HepG2 (cell line): ENCODE measurements around the gene FAM131C. TPM values are rescaled to one million over a fixed set of nuclear protein-coding genes. Genes with fewer than 3 reads are reported as not detected.

Source experiments
- ARID2 ChIP-seq: sonication (generic); formaldehyde crosslinking; IDR thresholded peaks from 2 replicates; pipeline ENCODE4 v1.8.1; 2022; ENCODE audit warnings: mild to moderate bottlenecking, missing genetic modification reagents, borderline replicate concordance
- KAT2B ChIP-seq: fragments of 150-350 bp; IDR thresholded peaks from 2 replicates; pipeline ENCODE4 v1.6.1; 2014; ENCODE audit warnings: low read depth, low read length, borderline replicate concordance
- KDM1A ChIP-seq: IDR thresholded peaks from 2 replicates; pipeline ENCODE4 v1.6.1; 2016; ENCODE audit warnings: missing compliant biosample characterization
- KLF6 ChIP-seq: IDR thresholded peaks from 2 replicates; pipeline ENCODE4 v1.8.0; 2016; ENCODE audit warnings: missing biosample characterization, missing genetic modification reagents
- MBNL3 ChIP-seq: fragments of 250-450 bp; sonication (Bioruptor Pico); conservative IDR thresholded peaks from 2 replicates; pipeline ENCODE4 v1.8.0; 2022; ENCODE audit warnings: mild to moderate bottlenecking, inconsistent platforms
- PITX1 ChIP-seq: sonication (generic); formaldehyde crosslinking; IDR thresholded peaks from 2 replicates; pipeline ENCODE4 v1.5.1; 2020; ENCODE audit warnings: mild to moderate bottlenecking, missing genetic modification reagents
- POLR2AphosphoS2 ChIP-seq: IDR thresholded peaks from 2 replicates; pipeline ENCODE4 v1.6.1; 2011; ENCODE audit warnings: low read depth, low read length, improper control_type of control experiment
- RELA ChIP-seq: sonication (generic); formaldehyde crosslinking; IDR thresholded peaks from 2 replicates; pipeline ENCODE4 v1.4.0; 2020; ENCODE audit warnings: missing genetic modification reagents
- SNAPC5 ChIP-seq: sonication (generic); formaldehyde crosslinking; IDR thresholded peaks from 2 replicates; pipeline ENCODE4 v1.8.1; 2023; ENCODE audit warnings: mild to moderate bottlenecking, missing genetic modification reagents, borderline replicate concordance
- TRIM22 ChIP-seq: fragments of 450-650 bp; IDR thresholded peaks from 2 replicates; pipeline ENCODE4 v1.6.1; 2017
- ZBTB46 ChIP-seq: sonication (generic); formaldehyde crosslinking; IDR thresholded peaks from 2 replicates; pipeline ENCODE4 v1.4.0; 2020; ENCODE audit warnings: mild to moderate bottlenecking, missing genetic modification reagents, borderline replicate concordance
- ZNF264 ChIP-seq: sonication (generic); formaldehyde crosslinking; IDR thresholded peaks from 2 replicates; pipeline ENCODE4 v1.4.0; 2020; ENCODE audit warnings: missing genetic modification reagents
- ZNF547 ChIP-seq: sonication (generic); formaldehyde crosslinking; IDR thresholded peaks from 2 replicates; pipeline ENCODE4 v1.5.1; 2020; ENCODE audit warnings: mild to moderate bottlenecking, missing genetic modification reagents
- ZNF577 ChIP-seq: sonication (generic); formaldehyde crosslinking; IDR thresholded peaks from 2 replicates; pipeline ENCODE4 v1.4.0; 2020; ENCODE audit warnings: mild to moderate bottlenecking, low read depth, missing genetic modification reagents, borderline replicate concordance
- polyA plus RNA-seq, 8 experiments: library from polyadenylated mRNA; depleted of rRNA in 3 of 8; stranded (reverse) in 7 of 8; unstranded in 1 of 8; fragments of >200 nt; fragmentation: Illumina TruSeq in 4 of 8; extraction: Trizol in 4 of 8; gene quantifications; 2 replicates each; pipeline versions ENCODE4 v1.2.1 to v1.2.3, GENCODE V29; 2011 to 2016; ENCODE audit warnings: low read depth in 4 of 8, missing spikeins in 1 of 8, mixed read lengths in 1 of 8; ENCODE audit not compliant: insufficient read depth in 1 of 8
- total RNA-seq, 5 experiments: library from RNA; depleted of rRNA; stranded (reverse); fragments of >200 nt; fragmentation: Illumina TruSeq; extraction: Trizol; gene quantifications; 2 replicates each; pipeline ENCODE4 v1.2.3, GENCODE V29; 2016; ENCODE audit warnings: low read depth in 1 of 5
- TF ChIP-seq, protein P1 (sequence below): sonication (generic); formaldehyde crosslinking; IDR thresholded peaks from 2 replicates; pipeline ENCODE4 v1.5.1; 2020; ENCODE audit warnings: missing genetic modification reagents, mild to moderate bottlenecking, borderline replicate concordance
- TF ChIP-seq, protein P2 (sequence below): sonication (generic); formaldehyde crosslinking; IDR thresholded peaks from 2 replicates; pipeline ENCODE4 v1.8.1; 2023; ENCODE audit warnings: mild to moderate bottlenecking, missing genetic modification reagents
- TF ChIP-seq, protein P3 (sequence below): sonication (generic); formaldehyde crosslinking; IDR thresholded peaks from 2 replicates; pipeline ENCODE4 v1.4.0; 2020; ENCODE audit warnings: missing genetic modification reagents, mild to moderate bottlenecking, borderline replicate concordance
- TF ChIP-seq, protein P4 (sequence below): IDR thresholded peaks from 2 replicates; pipeline ENCODE4 v1.6.1; 2016
- TF ChIP-seq, protein P5 (sequence below): sonication (generic); formaldehyde crosslinking; IDR thresholded peaks from 2 replicates; pipeline ENCODE4 v1.4.0; 2020; ENCODE audit warnings: mild to moderate bottlenecking, missing genetic modification reagents

FAM131C gene
- total and polyA plus RNA-seq, 2 of the 13 experiments (the other 11 are each of a cell fraction or from before 2014, with no cell fraction given), result 0.07 TPM; not detected in 1

DNA sequence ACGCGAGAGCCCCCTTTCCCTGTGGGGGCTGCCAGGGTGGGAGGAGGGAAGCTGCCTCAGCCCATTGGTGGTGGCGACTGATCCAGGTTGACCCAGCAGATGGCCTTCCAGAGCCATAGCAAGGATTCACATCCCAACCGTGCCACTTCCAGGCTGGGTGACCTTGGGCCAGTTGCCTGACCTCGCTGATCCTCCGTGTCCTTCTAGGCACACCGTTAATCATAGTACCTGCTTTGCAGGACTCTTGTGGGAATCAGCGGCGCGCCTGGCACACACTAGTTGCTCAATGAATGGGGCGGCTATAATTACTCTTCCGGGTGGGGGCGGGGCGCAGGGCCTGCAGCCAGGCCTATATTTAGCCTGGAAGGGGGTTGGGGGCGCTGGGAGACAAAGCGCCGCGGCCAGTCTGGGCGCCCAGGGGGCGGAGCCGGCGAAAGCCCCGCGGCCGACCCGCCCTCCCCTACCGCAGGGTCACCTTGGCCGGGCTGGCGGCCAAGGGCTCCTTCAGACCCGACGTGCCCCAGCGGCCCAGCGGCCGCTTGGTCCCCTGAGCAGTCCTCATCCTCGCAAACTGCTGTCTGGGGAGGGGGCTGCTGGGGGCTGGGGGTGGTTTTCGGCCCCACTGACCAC is 60.7 kb downstream of the FAM131C start (continued):
- TF ChIP-seq KLF6 (CRISPR knock-in tag), result no peak
- no peak for TF ChIP-seq SNAPC5 (CRISPR knock-in tag)
- TF ChIP-seq, protein P1, sequence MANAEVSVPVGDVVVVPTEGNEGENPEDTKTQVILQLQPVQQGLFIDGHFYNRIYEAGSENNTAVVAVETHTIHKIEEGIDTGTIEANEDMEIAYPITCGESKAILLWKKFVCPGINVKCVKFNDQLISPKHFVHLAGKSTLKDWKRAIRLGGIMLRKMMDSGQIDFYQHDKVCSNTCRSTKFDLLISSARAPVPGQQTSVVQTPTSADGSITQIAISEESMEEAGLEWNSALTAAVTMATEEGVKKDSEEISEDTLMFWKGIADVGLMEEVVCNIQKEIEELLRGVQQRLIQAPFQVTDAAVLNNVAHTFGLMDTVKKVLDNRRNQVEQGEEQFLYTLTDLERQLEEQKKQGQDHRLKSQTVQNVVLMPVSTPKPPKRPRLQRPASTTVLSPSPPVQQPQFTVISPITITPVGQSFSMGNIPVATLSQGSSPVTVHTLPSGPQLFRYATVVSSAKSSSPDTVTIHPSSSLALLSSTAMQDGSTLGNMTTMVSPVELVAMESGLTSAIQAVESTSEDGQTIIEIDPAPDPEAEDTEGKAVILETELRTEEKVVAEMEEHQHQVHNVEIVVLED (CRISPR knock-in tag), result 0 out of 2 replicates have a peak, but pooled peaks have one; percentile 26
- TF ChIP-seq, protein P2, sequence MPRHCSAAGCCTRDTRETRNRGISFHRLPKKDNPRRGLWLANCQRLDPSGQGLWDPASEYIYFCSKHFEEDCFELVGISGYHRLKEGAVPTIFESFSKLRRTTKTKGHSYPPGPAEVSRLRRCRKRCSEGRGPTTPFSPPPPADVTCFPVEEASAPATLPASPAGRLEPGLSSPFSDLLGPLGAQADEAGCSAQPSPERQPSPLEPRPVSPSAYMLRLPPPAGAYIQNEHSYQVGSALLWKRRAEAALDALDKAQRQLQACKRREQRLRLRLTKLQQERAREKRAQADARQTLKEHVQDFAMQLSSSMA (CRISPR knock-in tag), result no peak
- TF ChIP-seq, protein P3, sequence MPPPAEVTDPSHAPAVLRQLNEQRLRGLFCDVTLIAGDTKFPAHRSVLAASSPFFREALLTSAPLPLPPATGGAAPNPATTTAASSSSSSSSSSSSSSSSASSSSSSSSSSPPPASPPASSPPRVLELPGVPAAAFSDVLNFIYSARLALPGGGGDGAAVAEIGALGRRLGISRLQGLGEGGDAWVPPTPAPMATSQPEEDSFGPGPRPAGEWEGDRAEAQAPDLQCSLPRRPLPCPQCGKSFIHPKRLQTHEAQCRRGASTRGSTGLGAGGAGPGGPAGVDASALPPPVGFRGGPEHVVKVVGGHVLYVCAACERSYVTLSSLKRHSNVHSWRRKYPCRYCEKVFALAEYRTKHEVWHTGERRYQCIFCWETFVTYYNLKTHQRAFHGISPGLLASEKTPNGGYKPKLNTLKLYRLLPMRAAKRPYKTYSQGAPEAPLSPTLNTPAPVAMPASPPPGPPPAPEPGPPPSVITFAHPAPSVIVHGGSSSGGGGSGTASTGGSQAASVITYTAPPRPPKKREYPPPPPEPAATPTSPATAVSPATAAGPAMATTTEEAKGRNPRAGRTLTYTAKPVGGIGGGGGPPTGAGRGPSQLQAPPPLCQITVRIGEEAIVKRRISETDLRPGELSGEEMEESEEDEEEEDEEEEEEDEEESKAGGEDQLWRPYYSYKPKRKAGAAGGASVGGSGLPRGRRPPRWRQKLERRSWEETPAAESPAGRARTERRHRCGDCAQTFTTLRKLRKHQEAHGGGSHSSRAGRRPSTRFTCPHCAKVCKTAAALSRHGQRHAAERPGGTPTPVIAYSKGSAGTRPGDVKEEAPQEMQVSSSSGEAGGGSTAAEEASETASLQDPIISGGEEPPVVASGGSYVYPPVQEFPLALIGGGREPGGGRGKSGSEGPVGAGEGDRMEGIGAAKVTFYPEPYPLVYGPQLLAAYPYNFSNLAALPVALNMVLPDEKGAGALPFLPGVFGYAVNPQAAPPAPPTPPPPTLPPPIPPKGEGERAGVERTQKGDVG (CRISPR knock-in tag), result no peak
- no peak for TF ChIP-seq ZNF577 (CRISPR knock-in tag)
- TF ChIP-seq, protein P4, sequence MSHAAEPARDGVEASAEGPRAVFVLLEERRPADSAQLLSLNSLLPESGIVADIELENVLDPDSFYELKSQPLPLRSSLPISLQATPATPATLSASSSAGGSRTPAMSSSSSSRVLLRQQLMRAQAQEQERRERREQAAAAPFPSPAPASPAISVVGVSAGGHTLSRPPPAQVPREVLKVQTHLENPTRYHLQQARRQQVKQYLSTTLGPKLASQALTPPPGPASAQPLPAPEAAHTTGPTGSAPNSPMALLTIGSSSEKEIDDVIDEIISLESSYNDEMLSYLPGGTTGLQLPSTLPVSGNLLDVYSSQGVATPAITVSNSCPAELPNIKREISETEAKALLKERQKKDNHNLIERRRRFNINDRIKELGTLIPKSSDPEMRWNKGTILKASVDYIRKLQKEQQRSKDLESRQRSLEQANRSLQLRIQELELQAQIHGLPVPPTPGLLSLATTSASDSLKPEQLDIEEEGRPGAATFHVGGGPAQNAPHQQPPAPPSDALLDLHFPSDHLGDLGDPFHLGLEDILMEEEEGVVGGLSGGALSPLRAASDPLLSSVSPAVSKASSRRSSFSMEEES (CRISPR knock-in tag), result no peak
- TF ChIP-seq ZNF547 (CRISPR knock-in tag), result no peak
- TF ChIP-seq MBNL3, result no peak
- TF ChIP-seq, protein P5, sequence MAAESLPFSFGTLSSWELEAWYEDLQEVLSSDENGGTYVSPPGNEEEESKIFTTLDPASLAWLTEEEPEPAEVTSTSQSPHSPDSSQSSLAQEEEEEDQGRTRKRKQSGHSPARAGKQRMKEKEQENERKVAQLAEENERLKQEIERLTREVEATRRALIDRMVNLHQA (CRISPR knock-in tag), result no peak
- no peak for TF ChIP-seq PITX1 (CRISPR knock-in tag)
- no peak for TF ChIP-seq ZNF264
- TF ChIP-seq POLR2AphosphoS2, result no peak
- TF ChIP-seq TRIM22, result no peak
- no peak for TF ChIP-seq ZBTB46 (CRISPR knock-in tag)
- no peak for TF ChIP-seq RELA (CRISPR knock-in tag)
- TF ChIP-seq KAT2B, result no peak
- no peak for TF ChIP-seq ARID2 (CRISPR knock-in tag)
- peak; percentile 82; the same call in 1 of the 2 replicates for TF ChIP-seq KDM1A (CRISPR knock-in tag)
